Stomach (tissue), 9 donors: ENCODE measurements around the gene DIP2A. TPM values are rescaled to one million over a fixed set of nuclear protein-coding genes. Genes with fewer than 3 reads are reported as not detected.

Source experiments
- DNase-seq, 2 donors: peaks; one replicate each; pipeline versions ENCODE4 v3.0.0 to v3.0.0-alpha.2; 2013 to 2019
- H3K27ac ChIP-seq, 5 donors: fragments of 200-600 bp in 4 of 5; sonication (generic) in 4 of 5; one replicate each; pipeline ENCODE4 v1.5.1; 2013 to 2019; ENCODE audit warnings: mild to moderate bottlenecking in 1 of 5, moderate library complexity in 1 of 5
- H3K27me3 ChIP-seq, 3 donors: fragments of 200-600 bp; sonication (generic); one replicate each; pipeline ENCODE4 v1.5.1; 2017 to 2019; ENCODE audit warnings: mixed run types in 1 of 3
- H3K36me3 ChIP-seq, 4 donors: fragments of 200-600 bp; sonication (generic); 1 replicate in 3 of 4; 2 replicates in 1 of 4; pipeline ENCODE4 v1.5.1; 2016 to 2019
- H3K4me1 ChIP-seq, 4 donors: fragments of 200-600 bp; sonication (generic); one replicate each; pipeline ENCODE4 v1.5.1; 2016 to 2019
- H3K4me3 ChIP-seq, 4 donors: fragments of 200-600 bp; sonication (generic) in 3 of 4; one replicate each; pipeline ENCODE4 v1.5.1; 2016 to 2019; ENCODE audit warnings: mild to moderate bottlenecking in 1 of 4
- H3K9me3 ChIP-seq, 4 donors: fragments of 200-600 bp; sonication (generic); one replicate each; pipeline ENCODE4 v1.5.1; 2016 to 2019
- CTCF ChIP-seq, 7 experiments: fragments of 450-650 bp in 4 of 7; fragments of 200-600 bp in 3 of 7; sonication (generic) in 3 of 7; IDR thresholded peaks; one replicate each; pipeline ENCODE4 v1.5.1; 2016 to 2019; ENCODE audit warnings: antibody characterized with exemption in 7 of 7, control low read depth in 2 of 7, mild to moderate bottlenecking in 1 of 7
- EP300 ChIP-seq: sonication (generic); formaldehyde crosslinking; IDR thresholded peaks from one replicate; pipeline ENCODE4 v1.6.1; 2017; ENCODE audit warnings: antibody characterized with exemption
- POLR2A ChIP-seq, 4 donors: fragments of 450-650 bp; IDR thresholded peaks; one replicate each; pipeline ENCODE4 v1.6.1; 2016; ENCODE audit warnings: antibody characterized with exemption in 4 of 4, control low read depth in 2 of 4, mild to moderate bottlenecking in 1 of 4, moderate library complexity in 1 of 4
- POLR2AphosphoS5 ChIP-seq, 3 donors: sonication (generic); formaldehyde crosslinking; IDR thresholded peaks; one replicate each; pipeline ENCODE4 v1.6.1; 2016; ENCODE audit warnings: antibody characterized with exemption in 3 of 3
- WGBS, 5 donors: extraction: QIAGEN DNeasy Blood & Tissue Kit in 3 of 5; methylation state at CpG; one replicate each; pipeline versions ENCODE4 v1.1.5 to v1.1.7; 2013 to 2018; 5-methylcytosine and 5-hydroxymethylcytosine counted together
- intact Hi-C: fragments of 100-400 bp; cut with DNase I; formaldehyde crosslinking; loops from one replicate; pipeline ENCODE4 v1.15.1; 2023; ENCODE audit warnings: low total_unique reads
- polyA plus RNA-seq, 3 donors: library from polyadenylated mRNA; stranded (reverse); fragments of 200-250 nt; gene quantifications; one replicate each; pipeline ENCODE4 v1.2.3, GENCODE V29; 2013
- total RNA-seq, 5 donors: library from RNA; depleted of rRNA; stranded (reverse); fragments of >200 nt; gene quantifications; one replicate each; pipeline versions ENCODE4 v1.1.0 to v1.2.3, GENCODE V29; 2014 to 2016
- donor health status: healthy with polysubstance abuse.
- donor health status: Bipolar disorder and iron deficiency.
- donor health status: healthy.

Gene DIP2A
- total and polyA plus RNA-seq, 8 donors, result 7.3 to 122 (median 51.0) TPM

DNA sequence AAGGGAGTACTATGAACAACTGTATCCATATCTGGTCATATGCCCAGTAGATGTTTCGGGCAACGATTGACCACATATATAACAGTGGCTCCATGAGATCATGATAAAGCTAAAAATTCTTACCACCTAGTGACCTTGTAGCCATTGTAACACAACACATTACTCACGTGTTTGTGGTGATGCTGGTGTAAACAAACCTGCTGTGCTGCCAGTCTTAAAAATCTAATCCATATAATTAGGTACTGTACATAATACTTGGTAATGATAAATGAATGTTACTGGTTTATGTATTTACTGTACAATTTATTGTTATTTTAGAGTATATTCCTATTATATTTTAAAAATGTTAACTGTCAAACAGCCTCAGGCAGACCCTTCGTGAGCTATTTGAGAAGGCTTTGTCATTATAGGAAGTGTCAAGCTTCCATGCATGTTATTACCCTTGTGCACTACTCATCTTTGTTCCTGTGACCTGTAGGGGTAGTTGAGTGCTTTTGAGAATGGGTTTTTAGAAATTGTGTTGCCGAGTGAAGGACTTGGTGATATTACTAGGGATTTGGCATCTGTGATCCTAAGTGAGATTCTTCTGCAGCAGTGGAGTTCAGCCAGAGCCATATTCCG lies 23.6 kb downstream of the DIP2A start:
- 83 to 94% (median 91%) methylated on average over 6 of the region's 6 CpGs for WGBS, 5 donors
- H3K9me3 ChIP-seq, result no peaks in the 10 kb centered on the region
- H3K36me3 ChIP-seq, result peaks cover 0 to 41% (median 26%) of the 10 kb centered on the region in 4 donors
- no peaks in the 10 kb centered on the region for H3K27me3 ChIP-seq
- no peak for DNase-seq
- H3K4me1 ChIP-seq, result peaks cover 0 to 19% (median 9%) of the 10 kb centered on the region in 4 donors
- no peak overlapping the region for H3K27ac ChIP-seq
- TF ChIP-seq POLR2A (IDR thresholded peaks at IDR 0.05) (no peak), EP300 (no peak), POLR2AphosphoS5 (IDR thresholded peaks at IDR 0.05) (no peak), CTCF (IDR thresholded peaks at IDR 0.05) (no peak)
- no peak overlapping the region for H3K4me3 ChIP-seq
- intact Hi-C loops, result no loop called here

- H3K36me3 ChIP-seq, result peaks cover 0 to 40% (median 28%) of the 10 kb centered on the region in 4 donors
- H3K4me1 ChIP-seq, result peaks cover 0 to 19% (median 9%) of the 10 kb centered on the region in 4 donors
- 85 to 93% (median 91%) methylated on average over 2 of the region's 2 CpGs for WGBS, 5 donors
- intact Hi-C loops, result no loop called here
- no peak for TF ChIP-seq POLR2A (IDR thresholded peaks at IDR 0.05)
- TF ChIP-seq EP300, result no peak
- TF ChIP-seq CTCF (IDR thresholded peaks at IDR 0.05), result no peak
- TF ChIP-seq POLR2AphosphoS5 (IDR thresholded peaks at IDR 0.05), result no peak
- H3K27ac ChIP-seq, result no peak overlapping the region
- no peaks in the 10 kb centered on the region for H3K27me3 ChIP-seq
- no peak overlapping the region for H3K4me3 ChIP-seq
- no peak for DNase-seq
- no peaks in the 10 kb centered on the region for H3K9me3 ChIP-seq
Measured at GRCh38 chr21:46482846-46483231, 24.1 kb downstream of the DIP2A start.

- 75 to 84% (median 81%) methylated on average over 6 of the region's 6 CpGs for WGBS, 5 donors
- no peaks in the 10 kb centered on the region for H3K9me3 ChIP-seq
- H3K27me3 ChIP-seq, result no peaks in the 10 kb centered on the region
- peaks cover 0 to 19% (median 8%) of the 10 kb centered on the region in 4 donors for H3K4me1 ChIP-seq
- H3K36me3 ChIP-seq, result peaks cover 0 to 42% (median 28%) of the 10 kb centered on the region in 4 donors
- intact Hi-C loops, result no loop called here
- H3K27ac ChIP-seq, result no peak overlapping the region
- DNase-seq, result no peak
- H3K4me3 ChIP-seq, result no peak overlapping the region
- TF ChIP-seq EP300, result no peak
- TF ChIP-seq POLR2A (IDR thresholded peaks at IDR 0.05), result no peak
- TF ChIP-seq POLR2AphosphoS5 (IDR thresholded peaks at IDR 0.05), result no peak
- no peak for TF ChIP-seq CTCF (IDR thresholded peaks at IDR 0.05)
Measured at GRCh38 chr21:46483300-46484295, 24.9 kb downstream of the DIP2A start.

GRCh38 chr21:46486481-46487126 lies 27.9 kb downstream of the DIP2A start:
- Histone ChIP-seq H3K4me1 (peaks cover 0 to 19% (median 6%) of the 10 kb centered on the region in 4 donors), H3K36me3 (peaks cover 0 to 52% (median 38%) of the 10 kb centered on the region in 4 donors), H3K27me3 (no peaks in the 10 kb centered on the region), H3K4me3 (no peak overlapping the region), H3K9me3 (no peaks in the 10 kb centered on the region), H3K27ac (no peak overlapping the region)
- no peak for DNase-seq
- intact Hi-C loops, result no loop called here
- TF ChIP-seq POLR2A (IDR thresholded peaks at IDR 0.05), result no peak
- no peak for TF ChIP-seq CTCF (IDR thresholded peaks at IDR 0.05)
- TF ChIP-seq POLR2AphosphoS5 (IDR thresholded peaks at IDR 0.05), result no peak
- TF ChIP-seq EP300, result no peak
- 55 to 71% (median 64%) methylated on average over 4 of the region's 4 CpGs for WGBS, 5 donors
